H1 (cell line): ENCODE data around the gene UTP14C. TPM values are rescaled to one million over a fixed set of nuclear protein-coding genes. Genes with fewer than 3 reads are reported as not detected.

Source experiments
- CTCF ChIA-PET: fragments of 300-600 bp; sonication (Branson Sonifier 250); formaldehyde crosslinking; loops from one replicate; lab custom pipeline; 2021; ENCODE audit not compliant: partially characterized antibody; lab: Charles Lee
- POLR2A ChIA-PET: fragments of 300-600 bp; sonication (Branson Sonifier 250); formaldehyde crosslinking; loops from one replicate; lab custom pipeline; 2021; ENCODE audit warnings: inconsistent platforms; ENCODE audit not compliant: partially characterized antibody; lab: Charles Lee
- DNase-seq, 2 experiments: peaks; one replicate each; pipeline versions ENCODE4 v3.0.0 to v3.0.0-alpha.2; 2010 to 2022; ENCODE audit warnings: low spot score in 2 of 2, low read depth in 1 of 2, mixed read lengths in 1 of 2
- FAIRE-seq: peaks from 2 replicates; lab custom pipeline; 2011; peaks lifted over from hg19 to GRCh38; lab: Jason Lieb, UNC
- H2AFZ ChIP-seq: 2 replicates; pipeline ENCODE4 v1.8.1; 2012; ENCODE audit warnings: low read length, inconsistent platforms
- H2AK5ac ChIP-seq: 2 replicates; pipeline ENCODE4 v1.6.1; 2013; ENCODE audit warnings: low read depth, low read length
- H2BK120ac ChIP-seq: replicated peaks from 2 replicates; pipeline ENCODE3; 2013; ENCODE audit warnings: low read depth, low read length, inconsistent platforms
- H2BK12ac ChIP-seq: 2 replicates; pipeline ENCODE4 v1.6.1; 2013; ENCODE audit warnings: low read depth, low read length
- H2BK15ac ChIP-seq: 2 replicates; pipeline ENCODE4 v1.6.1; 2013; ENCODE audit warnings: low read length
- H2BK20ac ChIP-seq: 2 replicates; pipeline ENCODE4 v1.6.1; 2013; ENCODE audit warnings: low read length
- H2BK5ac ChIP-seq: 2 replicates; pipeline ENCODE4 v1.6.1; 2013; ENCODE audit warnings: low read depth, low read length
- H3K14ac ChIP-seq: 2 replicates; pipeline ENCODE4 v1.6.1; 2013; ENCODE audit warnings: inconsistent platforms; ENCODE audit not compliant: insufficient read length
- H3K18ac ChIP-seq: 2 replicates; pipeline ENCODE4 v1.6.1; 2013; ENCODE audit warnings: low read length; ENCODE audit errors: extremely low read depth
- H3K23ac ChIP-seq: 2 replicates; pipeline ENCODE4 v1.6.1; 2013; ENCODE audit warnings: inconsistent platforms; ENCODE audit not compliant: insufficient read length
- H3K23me2 ChIP-seq: 2 replicates; pipeline ENCODE4 v1.6.1; 2013; ENCODE audit warnings: low read depth, low read length
- H3K27ac ChIP-seq: 2 replicates; pipeline ENCODE4 v1.6.1; 2011; ENCODE audit warnings: low read depth, low read length, inconsistent platforms
- H3K27me3 ChIP-seq, 4 experiments: replicated peaks in 1 of 4; 1 replicate in 1 of 4; 2 replicates in 3 of 4; pipeline versions ENCODE4 v1.6.1 to v1.8.1; 2011 to 2013; ENCODE audit warnings: low read length in 3 of 4, mild to moderate bottlenecking in 3 of 4, inconsistent platforms in 2 of 4, mixed read lengths in 2 of 4, moderate library complexity in 1 of 4; ENCODE audit not compliant: control insufficient read depth in 3 of 4, insufficient read depth in 3 of 4; ENCODE audit errors: extremely low read depth in 1 of 4
- H3K36me3 ChIP-seq, 4 experiments: 2 replicates each; pipeline versions ENCODE4 v1.6.1 to v1.8.1; 2011 to 2013; ENCODE audit warnings: mild to moderate bottlenecking in 4 of 4, low read length in 3 of 4, moderate library complexity in 2 of 4, control low read depth in 1 of 4, inconsistent platforms in 1 of 4; ENCODE audit not compliant: insufficient read depth in 4 of 4, control insufficient read depth in 2 of 4
- H3K4ac ChIP-seq: replicated peaks from 2 replicates; pipeline ENCODE3; 2013; ENCODE audit warnings: low read length, low read depth, mixed read lengths, inconsistent platforms; ENCODE audit not compliant: insufficient read length
- H3K4me1 ChIP-seq, 4 experiments: replicated peaks in 1 of 4; 1 replicate in 1 of 4; 2 replicates in 3 of 4; pipeline versions ENCODE4 v1.6.1 to v1.8.1; 2011 to 2013; ENCODE audit warnings: low read length in 3 of 4, inconsistent platforms in 2 of 4, mixed read lengths in 1 of 4; ENCODE audit not compliant: insufficient read depth in 4 of 4, control insufficient read depth in 3 of 4
- H3K4me2 ChIP-seq, 2 experiments: 2 replicates each; pipeline versions ENCODE4 v1.6.1 to v1.8.1; 2011 to 2013; ENCODE audit warnings: low read depth in 2 of 2, low read length in 2 of 2, control low read depth in 1 of 2, inconsistent platforms in 1 of 2, mild to moderate bottlenecking in 1 of 2; ENCODE audit not compliant: insufficient read depth in 1 of 2
- H3K4me3 ChIP-seq, 4 experiments: fragments of 200-600, 300-600 bp in 1 of 4; sonication (generic), shearing (Covaris generic), sonication (Bioruptor Twin) in 1 of 4; 2 replicates each; pipeline versions ENCODE4 v1.5.1 to v1.8.1; 2011 to 2016; ENCODE audit warnings: low read length in 4 of 4, low read depth in 3 of 4, control low read depth in 2 of 4, inconsistent platforms in 2 of 4, mild to moderate bottlenecking in 2 of 4, mixed read lengths in 1 of 4, moderate library complexity in 1 of 4; ENCODE audit not compliant: insufficient read depth in 2 of 4; ENCODE audit errors: extremely low read depth in 1 of 4
- H3K56ac ChIP-seq: replicated peaks from 2 replicates; pipeline ENCODE3; 2013; ENCODE audit warnings: low read depth, mild to moderate bottlenecking, mixed read lengths, low read length, inconsistent platforms; ENCODE audit not compliant: insufficient read length
- H3K79me1 ChIP-seq: 2 replicates; pipeline ENCODE4 v1.6.1; 2013; ENCODE audit warnings: low read depth, low read length, control low read depth
- H3K79me2 ChIP-seq, 2 experiments: 2 replicates each; pipeline versions ENCODE4 v1.6.1 to v1.8.1; 2012 to 2013; ENCODE audit warnings: low read length in 2 of 2, mild to moderate bottlenecking in 2 of 2, inconsistent platforms in 1 of 2; ENCODE audit not compliant: insufficient read depth in 2 of 2, control insufficient read depth in 1 of 2
- H3K9ac ChIP-seq, 4 experiments: replicated peaks in 1 of 4; 1 replicate in 1 of 4; 2 replicates in 3 of 4; pipeline versions ENCODE4 v1.6.1 to v1.8.1; 2011 to 2013; ENCODE audit warnings: low read depth in 3 of 4, low read length in 3 of 4, control low read depth in 2 of 4, mild to moderate bottlenecking in 2 of 4, moderate library complexity in 2 of 4, inconsistent platforms in 1 of 4; ENCODE audit errors: extremely low read depth in 1 of 4
- H3K9me3 ChIP-seq, 2 experiments: 2 replicates each; pipeline versions ENCODE4 v1.6.1 to v1.8.1; 2012 to 2013; ENCODE audit warnings: mild to moderate bottlenecking in 2 of 2, moderate library complexity in 2 of 2, control low read depth in 1 of 2, inconsistent platforms in 1 of 2, low read depth in 1 of 2, low read length in 1 of 2, mixed read lengths in 1 of 2; ENCODE audit not compliant: insufficient read depth in 2 of 2
- H4K20me1 ChIP-seq, 2 experiments: replicated peaks in 1 of 2; 2 replicates each; pipeline versions ENCODE3 to v1.8.1; 2011 to 2013; ENCODE audit warnings: inconsistent platforms in 2 of 2, low read length in 2 of 2, mild to moderate bottlenecking in 1 of 2; ENCODE audit not compliant: insufficient read depth in 2 of 2, control insufficient read depth in 1 of 2
- H4K5ac ChIP-seq: 2 replicates; pipeline ENCODE4 v1.6.1; 2013; ENCODE audit warnings: low read length, low read depth, mixed read lengths, inconsistent platforms; ENCODE audit not compliant: insufficient read length
- H4K8ac ChIP-seq: 2 replicates; pipeline ENCODE4 v1.8.0; 2013; ENCODE audit warnings: mild to moderate bottlenecking, moderate library complexity, low read length, inconsistent platforms; ENCODE audit not compliant: insufficient read depth; ENCODE audit errors: extremely low read depth
- H4K91ac ChIP-seq: replicated peaks from 2 replicates; pipeline ENCODE3; 2013; ENCODE audit warnings: low read length, mixed read lengths, inconsistent platforms; ENCODE audit not compliant: insufficient read length
- CTBP2 ChIP-seq: IDR thresholded peaks from 2 replicates; pipeline ENCODE4 v1.7.0; 2011; ENCODE audit warnings: borderline replicate concordance, mild to moderate bottlenecking, moderate library complexity, mixed read lengths, low read length; ENCODE audit not compliant: insufficient read depth, insufficient read length
- EZH2 ChIP-seq: fragments of 200-600 bp; sonication (generic); IDR thresholded peaks from 2 replicates; pipeline ENCODE4 v1.7.1; 2012; ENCODE audit warnings: low read depth, mild to moderate bottlenecking, moderate library complexity, low read length, inconsistent platforms; ENCODE audit not compliant: severe bottlenecking
- NANOG ChIP-seq: IDR thresholded peaks from 2 replicates; pipeline ENCODE4 v1.6.1; 2011; ENCODE audit warnings: low read length, low read depth, mild to moderate bottlenecking, inconsistent platforms; ENCODE audit not compliant: insufficient read depth, poor library complexity, severe bottlenecking
- NRF1 ChIP-seq: IDR thresholded peaks from 2 replicates; pipeline ENCODE4 v1.6.1; 2011; ENCODE audit warnings: mild to moderate bottlenecking, low read depth, low read length, improper control_type of control experiment
- POLR2AphosphoS5 ChIP-seq: IDR thresholded peaks from 2 replicates; pipeline ENCODE4 v1.6.1; 2011; ENCODE audit warnings: low read depth, low read length
- RXRA ChIP-seq: IDR thresholded peaks from 2 replicates; pipeline ENCODE4 v1.6.1; 2011; ENCODE audit warnings: low read depth, mild to moderate bottlenecking, low read length, moderate library complexity; ENCODE audit not compliant: insufficient read depth
- SIN3A ChIP-seq, 2 experiments: IDR thresholded peaks in 1 of 2; conservative IDR thresholded peaks in 1 of 2; 2 replicates each; pipeline ENCODE4 v1.6.1; 2011 to 2012; ENCODE audit warnings: low read length in 2 of 2, improper control_type of control experiment in 1 of 2, low read depth in 1 of 2, mild to moderate bottlenecking in 1 of 2
- SIX5 ChIP-seq: IDR thresholded peaks from 2 replicates; pipeline ENCODE4 v1.6.1; 2011; ENCODE audit warnings: mild to moderate bottlenecking, low read depth, low read length
- SRF ChIP-seq: IDR thresholded peaks from 2 replicates; pipeline ENCODE4 v1.6.1; 2011; ENCODE audit warnings: mild to moderate bottlenecking, low read depth, low read length, moderate library complexity
- WGBS, 2 experiments: shearing (Covaris generic) in 1 of 2; methylation state at CpG; one replicate each; pipeline versions ENCODE4 v1.1.6 to v1.1.7; 2013 to 2015; ENCODE audit warnings: low lambda C conversion rate in 2 of 2, mixed read lengths in 2 of 2, inconsistent platforms in 1 of 2, low coverage in 1 of 2, missing lambda C conversion rate in 1 of 2; ENCODE audit not compliant: insufficient replicate concordance in 2 of 2, insufficient coverage in 1 of 2, insufficient read length in 1 of 2; ENCODE audit errors: extremely low coverage in 1 of 2, missing lambda C conversion rate in 1 of 2; 5-methylcytosine and 5-hydroxymethylcytosine counted together
- polyA plus RNA-seq, 7 experiments: library from polyadenylated mRNA; depleted of rRNA in 3 of 7; stranded (reverse) in 5 of 7; unstranded in 2 of 7; fragments of >200 nt in 5 of 7; fragments of 200-250 nt in 2 of 7; gene quantifications; 1 replicate in 5 of 7; 2 replicates in 1 of 7; 4 replicates in 1 of 7; pipeline versions ENCODE4 v1.2.1 to v1.2.3, GENCODE V29; 2011 to 2013; ENCODE audit warnings: missing spikeins in 2 of 7, mixed read lengths in 2 of 7
- total RNA-seq: library from RNA; stranded (reverse); fragmentation: NEBNext Ultra II Directional; extraction: Animal tissue kit (Norgen Biotek cat#: 25700); gene quantifications from 2 replicates; pipeline ENCODE4 v1.2.1, GENCODE V29; 2021
- TF ChIP-seq, protein P1 (sequence below): IDR thresholded peaks from 2 replicates; pipeline ENCODE4 v1.6.1; 2012; ENCODE audit warnings: inconsistent platforms
- TF ChIP-seq, protein P2 (sequence below): IDR thresholded peaks from 2 replicates; pipeline ENCODE4 v1.6.1; 2012; ENCODE audit warnings: low read length, inconsistent platforms

UTP14C gene
- total and polyA plus RNA-seq, 2 of the 8 experiments (the other 6 are each of a cell fraction or from before 2014, with no cell fraction given), result 6.8 to 22.7 TPM

DNA sequence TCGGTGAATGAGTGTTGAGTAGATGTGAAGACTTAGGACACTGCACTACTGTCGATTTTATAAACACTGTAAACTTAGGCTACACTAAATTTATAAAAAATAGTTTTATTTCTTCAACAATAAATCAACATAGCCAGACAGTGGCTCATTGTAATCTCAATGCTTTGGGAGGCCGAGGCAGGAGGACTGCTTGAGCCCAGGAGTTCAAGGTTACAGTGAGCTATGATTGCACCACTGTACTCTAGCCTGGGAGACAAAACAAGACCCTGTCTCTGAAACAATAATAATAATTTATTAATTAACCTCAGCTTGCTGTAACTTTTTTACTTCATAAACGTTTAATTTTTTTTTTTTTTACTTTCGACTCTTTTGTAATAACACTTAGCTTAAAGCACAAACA, 47.6 kb upstream of the UTP14C start:
- no peak overlapping the region for H2BK120ac ChIP-seq
- no peak overlapping the region for H3K9ac ChIP-seq
- H4K5ac ChIP-seq, result no peak overlapping the region
- no peaks in the 10 kb centered on the region for H3K23me2 ChIP-seq
- H2BK20ac ChIP-seq, result no peak overlapping the region
- peaks cover 0 to 4% (median 2%) of the 10 kb centered on the region in 4 experiments; a peak in 4 of 7 replicates for H3K4me1 ChIP-seq
- H3K36me3 ChIP-seq, result no peaks in the 10 kb centered on the region
- no peak overlapping the region for H3K4me3 ChIP-seq
- no peaks in the 10 kb centered on the region; the same call in 1 of the 2 replicates for H3K79me1 ChIP-seq
- no peak overlapping the region for H2AFZ ChIP-seq
- POLR2A ChIA-PET, result no interaction called here
- H2BK15ac ChIP-seq, result no peak overlapping the region
- H4K91ac ChIP-seq, result no peak overlapping the region
- no peak for FAIRE-seq
- no peak overlapping the region for H3K14ac ChIP-seq
- no peaks in the 10 kb centered on the region for H3K9me3 ChIP-seq
- no peaks in the 10 kb centered on the region for H3K79me2 ChIP-seq
- WGBS, 2 experiments, result 86% methylated on average over 5 of the region's 5 CpGs; no CpG with 5 or more reads in 1 of the 2 experiments
- H2BK5ac ChIP-seq, result no peak overlapping the region
- no peak overlapping the region for H3K23ac ChIP-seq
- no peak overlapping the region for H2AK5ac ChIP-seq
- H4K20me1 ChIP-seq, result no peaks in the 10 kb centered on the region
- no peak overlapping the region for H3K18ac ChIP-seq
- no peaks in the 10 kb centered on the region for H3K27me3 ChIP-seq
- no peak overlapping the region for H4K8ac ChIP-seq
- CTCF ChIA-PET, result interaction anchor here (1.1 to 5.6 kb wide), 7 partner anchors 12 to 53 kb away, joined by 3 to 28 read pairs (median 9); no protein-coding TSS in a partner anchor
- DNase-seq, result no peak
- H3K4me2 ChIP-seq, result no peak overlapping the region
- H3K4ac ChIP-seq, result no peak overlapping the region
- H3K27ac ChIP-seq, result no peak overlapping the region
- H3K56ac ChIP-seq, result no peak overlapping the region
- no peak overlapping the region for H2BK12ac ChIP-seq
- TF ChIP-seq NRF1 (no peak), SIN3A (conservative IDR thresholded peaks at IDR 0.05 in 1 of 2, IDR thresholded peaks at IDR 0.05 in 1 of 2; ENCODE audit: low read depth in 1 of 2, low read length in 2 of 2) (no peak), CTBP2 (no peak), POLR2AphosphoS5 (no peak), RXRA (no peak), EZH2 (no peak), SIX5 (no peak), SRF (no peak), NANOG (no peak)
- TF ChIP-seq, protein P1, sequence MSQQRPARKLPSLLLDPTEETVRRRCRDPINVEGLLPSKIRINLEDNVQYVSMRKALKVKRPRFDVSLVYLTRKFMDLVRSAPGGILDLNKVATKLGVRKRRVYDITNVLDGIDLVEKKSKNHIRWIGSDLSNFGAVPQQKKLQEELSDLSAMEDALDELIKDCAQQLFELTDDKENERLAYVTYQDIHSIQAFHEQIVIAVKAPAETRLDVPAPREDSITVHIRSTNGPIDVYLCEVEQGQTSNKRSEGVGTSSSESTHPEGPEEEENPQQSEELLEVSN, result no peak
- TF ChIP-seq, protein P2, sequence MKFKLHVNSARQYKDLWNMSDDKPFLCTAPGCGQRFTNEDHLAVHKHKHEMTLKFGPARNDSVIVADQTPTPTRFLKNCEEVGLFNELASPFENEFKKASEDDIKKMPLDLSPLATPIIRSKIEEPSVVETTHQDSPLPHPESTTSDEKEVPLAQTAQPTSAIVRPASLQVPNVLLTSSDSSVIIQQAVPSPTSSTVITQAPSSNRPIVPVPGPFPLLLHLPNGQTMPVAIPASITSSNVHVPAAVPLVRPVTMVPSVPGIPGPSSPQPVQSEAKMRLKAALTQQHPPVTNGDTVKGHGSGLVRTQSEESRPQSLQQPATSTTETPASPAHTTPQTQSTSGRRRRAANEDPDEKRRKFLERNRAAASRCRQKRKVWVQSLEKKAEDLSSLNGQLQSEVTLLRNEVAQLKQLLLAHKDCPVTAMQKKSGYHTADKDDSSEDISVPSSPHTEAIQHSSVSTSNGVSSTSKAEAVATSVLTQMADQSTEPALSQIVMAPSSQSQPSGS, result no peak
